SJCRH30 (cell line): Measurements from ENCODE around the gene RORC. TPM values are rescaled to one million over a fixed set of nuclear protein-coding genes. Genes with fewer than 3 reads are reported as not detected.
"Not testable (repeated sequence)": the region's sequence is repeated elsewhere in the genome, so short reads cannot be mapped to it uniquely, and the experiment has no call there.

Source experiments
- DNase-seq, 2 experiments: peaks; one replicate each; pipeline ENCODE4 v3.0.0-alpha.2; 2015 to 2020
- H3K27ac ChIP-seq: fragments of 250-450 bp; sonication (Bioruptor Pico); 2 replicates; pipeline ENCODE4 v1.5.1; 2020; ENCODE audit warnings: mild to moderate bottlenecking, moderate library complexity
- H3K27me3 ChIP-seq: fragments of 250-450 bp; sonication (Bioruptor Pico); 2 replicates; pipeline ENCODE4 v1.5.1; 2020; ENCODE audit warnings: mild to moderate bottlenecking, moderate library complexity
- H3K36me3 ChIP-seq: fragments of 250-450 bp; sonication (Bioruptor Pico); 2 replicates; pipeline ENCODE4 v1.5.1; 2020; ENCODE audit warnings: mild to moderate bottlenecking, moderate library complexity
- H3K4me1 ChIP-seq: fragments of 250-450 bp; sonication (Bioruptor Pico); 2 replicates; pipeline ENCODE4 v1.5.1; 2020; ENCODE audit warnings: mild to moderate bottlenecking, moderate library complexity
- H3K4me3 ChIP-seq: fragments of 250-450 bp; sonication (Bioruptor Pico); 2 replicates; pipeline ENCODE4 v1.5.1; 2020; ENCODE audit warnings: mild to moderate bottlenecking, moderate library complexity
- H3K9me3 ChIP-seq: fragments of 250-450 bp; sonication (Bioruptor Pico); replicated peaks from 2 replicates; pipeline ENCODE4 v1.5.1; 2020; ENCODE audit warnings: mild to moderate bottlenecking, moderate library complexity
- total RNA-seq: library from RNA; depleted of rRNA; stranded (reverse); fragments of >200 nt; shearing (Covaris generic); gene quantifications from 2 replicates; pipeline ENCODE4 v1.2.3, GENCODE V29; 2014

The RORC gene
- total RNA-seq, 1 experiment from 2014 or later, result not detected

GRCh38 chr1:151790940-151791651 is 40.5 kb downstream of the RORC start:
- H3K36me3 ChIP-seq, result no peaks in the 10 kb centered on the region
- H3K4me1 ChIP-seq, result no peaks in the 10 kb centered on the region
- no peaks in the 10 kb centered on the region for H3K9me3 ChIP-seq
- H3K4me3 ChIP-seq, result peak overlapping the region; percentile 58
- no peaks in the 10 kb centered on the region for H3K27me3 ChIP-seq
- H3K27ac ChIP-seq, result no peak overlapping the region
- peak; percentile 16 to 20 for DNase-seq

- peak within 1 kb of the TSS; percentile 58 for H3K4me3 ChIP-seq
- peak; percentile 98 for DNase-seq
- H3K27me3 ChIP-seq, result no peaks in the 10 kb centered on the region
- no peaks in the 10 kb centered on the region for H3K9me3 ChIP-seq
- H3K4me1 ChIP-seq, result no peaks in the 10 kb centered on the region
- no peaks in the 10 kb centered on the region for H3K36me3 ChIP-seq
- no peak within 1 kb of the TSS for H3K27ac ChIP-seq
Observed at GRCh38 chr1:151790071-151790939, 41.3 kb downstream of the RORC start, which contains the start of gene TDRKH. TSS of gene TDRKH (minus strand) at chr1:151790500. CDS start at chr1:151783022, 7,478 bp downstream.

- no peaks in the 10 kb centered on the region for H3K4me1 ChIP-seq
- no peaks in the 10 kb centered on the region for H3K36me3 ChIP-seq
- DNase-seq, result no peak
- no peaks in the 10 kb centered on the region for H3K9me3 ChIP-seq
- no peak overlapping the region for H3K27ac ChIP-seq
- no peaks in the 10 kb centered on the region for H3K27me3 ChIP-seq
- no peak overlapping the region for H3K4me3 ChIP-seq
Observed at GRCh38 chr1:151787689-151788088, 43.9 kb downstream of the RORC start.

- H3K27me3 ChIP-seq, result no peaks in the 10 kb centered on the region
- H3K4me3 ChIP-seq, result no peak overlapping the region
- no peak for DNase-seq
- H3K36me3 ChIP-seq, result no peaks in the 10 kb centered on the region
- H3K27ac ChIP-seq, result no peak overlapping the region
- no peaks in the 10 kb centered on the region for H3K9me3 ChIP-seq
- no peaks in the 10 kb centered on the region for H3K4me1 ChIP-seq
Observed at GRCh38 chr1:151783796-151784195, 47.8 kb downstream of the RORC start.

- no peaks in the 10 kb centered on the region for H3K27me3 ChIP-seq
- H3K27ac ChIP-seq, result no peak overlapping the region
- H3K36me3 ChIP-seq, result no peaks in the 10 kb centered on the region
- H3K9me3 ChIP-seq, result no peaks in the 10 kb centered on the region
- DNase-seq, result no peak
- H3K4me1 ChIP-seq, result no peaks in the 10 kb centered on the region
- H3K4me3 ChIP-seq, result no peak overlapping the region
Observed at GRCh38 chr1:151782741-151783140, 48.9 kb downstream of the RORC start.

GRCh38 chr1:151782026-151782425 is 49.6 kb downstream of the RORC start:
- DNase-seq, H3K36me3 ChIP-seq, H3K4me1 ChIP-seq, H3K9me3 ChIP-seq, H3K4me3 ChIP-seq, H3K27ac ChIP-seq, H3K27me3 ChIP-seq: not testable (repeated sequence)

GRCh38 chr1:151780736-151781135 is 50.9 kb downstream of the RORC start:
- H3K27ac ChIP-seq, H3K4me1 ChIP-seq, H3K27me3 ChIP-seq, DNase-seq, H3K9me3 ChIP-seq, H3K4me3 ChIP-seq, H3K36me3 ChIP-seq: not testable (repeated sequence)

GRCh38 chr1:151779852-151780251 is 51.8 kb downstream of the RORC start:
- no peak for DNase-seq
- no peaks in the 10 kb centered on the region for H3K27me3 ChIP-seq
- H3K36me3 ChIP-seq, result no peaks in the 10 kb centered on the region
- H3K4me1 ChIP-seq, result no peaks in the 10 kb centered on the region
- H3K4me3 ChIP-seq, result no peak overlapping the region
- no peaks in the 10 kb centered on the region for H3K9me3 ChIP-seq
- no peak overlapping the region for H3K27ac ChIP-seq

- H3K36me3 ChIP-seq, result no peaks in the 10 kb centered on the region
- no peaks in the 10 kb centered on the region for H3K9me3 ChIP-seq
- no peak overlapping the region for H3K27ac ChIP-seq
- no peaks in the 10 kb centered on the region for H3K27me3 ChIP-seq
- no peak for DNase-seq
- no peaks in the 10 kb centered on the region for H3K4me1 ChIP-seq
- H3K4me3 ChIP-seq, result no peak overlapping the region
Observed at GRCh38 chr1:151777317-151777716, 54.3 kb downstream of the RORC start.

GRCh38 chr1:151776665-151777062 is 54.9 kb downstream of the RORC start:
- no peaks in the 10 kb centered on the region for H3K9me3 ChIP-seq
- H3K4me1 ChIP-seq, result no peaks in the 10 kb centered on the region
- H3K4me3 ChIP-seq, result no peak overlapping the region
- no peak overlapping the region for H3K27ac ChIP-seq
- no peak for DNase-seq
- H3K27me3 ChIP-seq, result no peaks in the 10 kb centered on the region
- no peaks in the 10 kb centered on the region for H3K36me3 ChIP-seq

GRCh38 chr1:151775894-151776664 is 55.5 kb downstream of the RORC start:
- no peaks in the 10 kb centered on the region for H3K27me3 ChIP-seq
- no peak for DNase-seq
- H3K4me1 ChIP-seq, result no peaks in the 10 kb centered on the region
- no peaks in the 10 kb centered on the region for H3K9me3 ChIP-seq
- no peak overlapping the region for H3K4me3 ChIP-seq
- no peak overlapping the region for H3K27ac ChIP-seq
- H3K36me3 ChIP-seq, result no peaks in the 10 kb centered on the region

- no peaks in the 10 kb centered on the region for H3K27me3 ChIP-seq
- H3K4me3 ChIP-seq, result no peak overlapping the region
- H3K4me1 ChIP-seq, result no peaks in the 10 kb centered on the region
- no peaks in the 10 kb centered on the region for H3K9me3 ChIP-seq
- no peak for DNase-seq
- no peaks in the 10 kb centered on the region for H3K36me3 ChIP-seq
- H3K27ac ChIP-seq, result no peak overlapping the region
Observed at GRCh38 chr1:151774256-151774922, 57.2 kb downstream of the RORC start.

GRCh38 chr1:151773702-151774101 is 57.9 kb downstream of the RORC start:
- H3K36me3 ChIP-seq, result no peaks in the 10 kb centered on the region
- no peaks in the 10 kb centered on the region for H3K9me3 ChIP-seq
- H3K27me3 ChIP-seq, result no peaks in the 10 kb centered on the region
- H3K27ac ChIP-seq, result no peak overlapping the region
- no peak for DNase-seq
- H3K4me1 ChIP-seq, result no peaks in the 10 kb centered on the region
- H3K4me3 ChIP-seq, result no peak overlapping the region

GRCh38 chr1:151769270-151769669 is 62.3 kb downstream of the RORC start:
- H3K27me3 ChIP-seq, DNase-seq, H3K4me1 ChIP-seq, H3K27ac ChIP-seq, H3K36me3 ChIP-seq, H3K9me3 ChIP-seq, H3K4me3 ChIP-seq: not testable (repeated sequence)
